ENCODE data around the gene ADGRL3.

Gene ADGRL3

DNA sequence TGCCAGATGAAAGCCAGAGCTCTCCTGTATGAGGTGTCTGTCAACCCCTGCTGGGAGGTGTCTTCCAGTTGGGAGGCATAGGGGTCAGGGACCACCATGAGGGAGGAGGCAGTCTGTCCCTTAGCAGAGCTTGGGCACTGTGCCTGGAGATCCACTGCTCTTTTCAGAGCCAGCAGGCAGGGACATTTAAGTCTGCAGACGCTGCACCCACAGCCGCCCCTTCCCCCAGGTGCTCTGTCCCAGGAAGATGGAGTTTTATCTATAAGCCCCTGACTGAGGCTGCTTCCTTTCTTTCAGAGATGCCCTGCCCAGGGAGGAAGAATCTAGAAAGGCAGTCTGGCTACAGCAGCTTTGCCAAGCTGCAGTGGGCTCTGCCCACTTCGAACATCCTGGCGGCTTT lies 893.6 kb downstream of the ADGRL3 start:
- DNase-seq (ENCODE audit: low read depth, low spot score), result no peak

DNA sequence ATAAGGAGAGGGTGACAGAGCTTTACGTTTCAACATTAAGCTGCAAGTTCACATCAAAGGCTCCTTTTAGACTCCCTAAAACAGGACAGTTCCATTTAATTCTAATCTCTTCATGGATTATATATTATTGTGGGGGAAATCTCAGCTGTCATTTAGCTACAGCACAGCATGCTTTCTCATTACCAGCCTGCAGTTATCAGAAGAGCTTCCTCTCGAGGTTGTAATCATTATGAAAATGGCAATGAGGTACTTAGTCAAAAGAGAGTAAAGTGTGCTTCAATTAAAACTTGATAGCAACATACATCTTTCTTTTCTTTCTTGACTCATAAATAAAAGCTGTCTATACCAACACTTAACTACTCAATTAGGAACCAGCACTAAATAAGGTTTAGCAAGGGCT lies 896.8 kb downstream of the ADGRL3 start:
- no peak for DNase-seq (ENCODE audit: low read depth, low spot score)

DNA sequence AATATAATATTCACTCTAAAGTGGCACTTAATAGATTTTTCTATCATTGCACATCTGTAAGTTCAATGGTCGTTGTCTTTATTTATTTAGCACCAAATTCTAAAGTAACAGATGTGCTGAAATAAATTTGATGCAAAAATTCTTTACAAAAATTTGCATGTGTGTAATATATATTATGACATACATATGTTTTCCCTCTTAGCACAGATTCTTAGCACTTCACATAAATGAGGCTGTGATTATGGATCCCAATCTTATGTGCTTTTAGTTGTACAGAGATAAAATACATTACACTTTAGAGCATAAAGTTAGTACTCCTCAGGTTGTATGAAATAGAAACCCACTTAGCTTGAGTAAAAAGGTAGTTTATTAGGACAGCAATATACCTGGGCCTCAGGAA lies 915.1 kb downstream of the ADGRL3 start:
- DNase-seq (ENCODE audit: low read depth, low spot score), result no peak

DNA sequence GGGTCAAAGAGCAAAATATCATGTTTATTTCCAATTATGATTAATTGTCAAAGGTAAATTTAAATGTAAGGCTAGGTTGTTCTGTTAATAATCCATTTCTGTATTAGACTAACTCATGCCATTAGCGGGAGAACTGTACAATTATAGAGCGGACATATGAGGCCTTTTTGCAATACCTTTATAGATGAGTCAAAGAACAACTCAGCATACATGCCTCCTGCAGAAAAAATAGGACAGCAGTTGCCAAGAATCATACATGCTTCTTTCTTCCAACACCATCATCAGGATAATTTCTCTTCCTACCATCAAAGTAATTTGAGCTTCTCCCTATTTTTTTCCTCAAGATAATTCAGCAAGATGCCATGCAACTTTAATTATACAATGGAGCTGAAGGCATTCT lies 917.8 kb downstream of the ADGRL3 start:
- no peak for DNase-seq (ENCODE audit: low read depth, low spot score)

- DNase-seq (ENCODE audit: low read depth, low spot score), result no peak
These were observed 918.4 kb downstream of the ADGRL3 start for GRCh38 chr4:62118558-62118957.

GRCh38 chr4:62119195-62119594 lies 919.1 kb downstream of the ADGRL3 start:
- DNase-seq (ENCODE audit: low read depth, low spot score), result no peak

DNA sequence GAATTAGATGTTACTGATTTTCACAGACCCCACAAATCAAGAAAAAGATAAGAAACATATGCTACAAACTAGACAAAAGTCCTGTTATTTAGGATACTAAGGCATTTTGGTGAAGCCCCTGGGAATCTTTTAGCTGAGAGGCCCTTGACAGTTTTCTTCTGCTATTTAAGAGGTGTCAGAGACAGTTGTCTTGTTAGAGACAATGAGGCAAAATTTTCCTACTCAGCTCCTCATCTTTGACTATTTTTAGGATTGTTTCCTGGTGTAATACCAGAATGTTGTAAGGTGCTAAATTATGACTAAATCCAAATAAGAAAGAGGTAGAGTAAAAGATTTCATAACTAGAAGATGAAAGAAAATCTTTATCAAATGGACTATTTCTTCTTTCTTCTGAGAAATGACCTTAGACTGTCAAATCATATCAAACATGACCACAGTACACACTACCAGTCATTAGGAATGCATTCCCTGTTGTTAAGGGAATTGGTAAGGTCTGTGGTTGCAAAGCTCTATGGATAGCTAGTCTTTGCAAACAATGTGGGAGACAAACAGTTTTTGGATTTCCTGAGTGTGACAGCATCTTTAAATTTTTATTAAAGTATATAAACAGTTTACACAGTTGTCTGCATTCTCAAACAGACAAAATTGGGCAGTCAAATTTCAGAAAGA lies 926.1 kb downstream of the ADGRL3 start:
- no peak for DNase-seq (ENCODE audit: low read depth, low spot score)

Data from brain pericyte (primary cell).